GM19023 (cell line): Measurements from ENCODE around the gene PDE1C.
"Not testable (repeated sequence)": the region's sequence is repeated elsewhere in the genome, so short reads cannot be mapped to it uniquely, and the experiment has no call there.

ENCODE experiments used
- ATAC-seq: cut with Tn5 transposase; IDR thresholded peaks from one replicate; pipeline ENCODE4 v1.9.1; 2021; ENCODE audit warnings: mild to moderate bottlenecking, moderate library complexity; ENCODE audit not compliant: unreplicated experiment

The PDE1C gene

DNA sequence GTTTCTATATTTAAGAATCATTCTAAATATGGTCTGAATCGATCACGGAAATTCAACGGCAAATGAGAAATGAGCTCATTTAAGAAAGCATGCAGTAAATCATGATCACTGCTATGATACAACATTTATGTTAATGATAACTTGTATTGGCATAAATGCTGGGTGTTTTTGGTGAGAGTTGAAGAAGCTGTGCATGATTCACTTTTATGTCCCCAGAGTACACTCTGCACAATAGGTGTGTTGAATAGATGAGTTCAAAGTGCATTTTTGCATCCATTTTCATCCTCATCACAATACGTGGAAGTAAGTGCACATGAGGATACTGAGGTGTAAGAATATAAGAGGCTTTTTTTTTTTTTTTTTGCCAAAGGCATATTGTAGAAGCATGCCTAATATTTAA lies 213.9 kb downstream of the PDE1C start:
- no peak for ATAC-seq

DNA sequence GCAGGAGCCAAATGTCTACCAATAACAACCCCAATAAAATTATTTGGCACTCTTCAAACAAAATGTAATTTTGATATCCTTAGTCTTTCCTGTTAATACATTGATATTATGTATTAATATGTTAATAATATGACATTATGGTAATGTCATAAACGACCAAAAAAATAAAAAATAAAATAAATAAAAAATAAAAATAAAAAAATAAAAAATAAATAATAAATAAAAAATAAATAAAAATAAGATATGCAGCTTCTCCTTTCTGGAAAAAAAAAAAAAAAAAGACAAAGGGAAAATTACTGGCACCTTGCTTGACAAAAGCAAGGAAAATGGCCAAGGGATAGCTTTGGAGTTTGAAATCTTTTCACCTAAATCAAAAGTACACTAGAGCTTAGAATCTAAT lies 214.7 kb downstream of the PDE1C start:
- no peak for ATAC-seq

DNA sequence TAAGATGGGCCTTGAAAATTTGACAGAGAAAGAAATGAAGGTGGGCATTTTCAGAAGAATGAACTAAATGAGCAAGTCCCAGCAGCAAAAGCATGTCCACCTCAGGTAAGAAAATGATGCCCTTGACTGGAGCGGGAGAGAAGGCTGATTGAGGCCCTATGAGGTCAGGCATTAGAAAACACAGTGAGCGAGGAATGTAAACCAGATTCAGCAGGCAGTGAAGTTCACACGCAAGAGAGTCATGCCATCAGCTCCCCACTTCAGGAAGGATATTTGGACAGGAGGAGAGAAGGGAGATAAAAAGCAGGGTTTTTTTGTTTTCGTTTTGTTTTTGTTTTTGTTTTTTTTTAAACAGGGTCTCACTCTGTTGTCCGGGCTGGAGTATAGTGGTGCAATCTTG lies 216.8 kb downstream of the PDE1C start:
- no peak for ATAC-seq

DNA sequence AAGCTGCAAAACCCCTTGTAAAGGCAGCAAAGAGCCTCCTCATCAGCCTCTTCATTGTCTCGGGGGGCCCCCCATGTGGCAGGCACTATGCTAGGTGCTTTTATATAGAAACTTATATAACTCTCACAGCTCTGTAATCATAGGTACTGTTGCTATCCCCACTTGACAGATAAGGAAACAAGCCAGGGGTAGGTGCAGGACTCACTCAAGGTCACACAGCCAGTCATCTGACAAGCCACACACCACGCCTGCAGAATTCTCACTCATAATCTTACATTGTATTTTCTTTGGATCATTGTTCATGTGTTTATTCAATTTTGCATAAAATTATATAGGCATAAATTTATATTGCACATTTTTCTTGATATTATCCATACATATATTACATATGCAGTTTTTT lies 217.7 kb downstream of the PDE1C start:
- ATAC-seq, result no peak

DNA sequence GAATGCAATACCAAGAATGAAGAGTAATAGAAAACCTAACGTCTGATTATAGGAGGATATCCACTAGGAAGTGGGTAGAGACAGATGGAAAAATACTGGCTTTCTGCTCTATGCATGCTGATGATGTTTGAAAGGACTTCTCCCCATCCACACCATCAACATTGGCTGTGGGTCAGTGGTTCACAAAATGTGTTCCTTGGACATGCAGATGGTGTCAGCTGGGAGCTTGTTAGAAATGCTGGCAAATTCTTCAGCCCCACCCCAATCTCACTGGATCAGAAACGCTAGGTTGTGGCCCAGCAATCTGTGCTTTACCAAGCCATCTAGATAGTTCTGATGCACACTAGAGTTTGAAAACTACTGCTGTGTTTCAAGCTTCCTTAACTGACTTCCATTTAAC lies 219.1 kb downstream of the PDE1C start:
- no peak for ATAC-seq

DNA sequence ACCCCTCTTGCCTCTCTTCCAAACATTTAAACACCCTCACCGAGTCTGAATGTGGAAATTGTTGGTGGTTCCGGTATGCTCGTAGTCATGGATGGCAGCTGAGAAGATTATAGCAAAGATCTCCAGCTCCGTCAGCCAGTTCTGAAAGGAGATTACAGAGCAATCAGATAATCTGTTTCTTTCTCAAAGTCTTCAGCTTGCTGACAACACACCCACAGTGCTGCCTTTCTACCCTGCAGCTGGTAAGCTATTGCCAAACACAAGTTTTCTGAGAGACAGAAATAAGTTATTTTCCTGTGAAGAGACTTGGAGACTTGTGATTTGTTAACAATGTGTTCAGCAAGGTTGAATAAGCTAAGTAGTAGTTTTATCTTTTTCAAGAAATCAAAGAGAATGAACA lies 219.6 kb downstream of the PDE1C start:
- ATAC-seq, result no peak

DNA sequence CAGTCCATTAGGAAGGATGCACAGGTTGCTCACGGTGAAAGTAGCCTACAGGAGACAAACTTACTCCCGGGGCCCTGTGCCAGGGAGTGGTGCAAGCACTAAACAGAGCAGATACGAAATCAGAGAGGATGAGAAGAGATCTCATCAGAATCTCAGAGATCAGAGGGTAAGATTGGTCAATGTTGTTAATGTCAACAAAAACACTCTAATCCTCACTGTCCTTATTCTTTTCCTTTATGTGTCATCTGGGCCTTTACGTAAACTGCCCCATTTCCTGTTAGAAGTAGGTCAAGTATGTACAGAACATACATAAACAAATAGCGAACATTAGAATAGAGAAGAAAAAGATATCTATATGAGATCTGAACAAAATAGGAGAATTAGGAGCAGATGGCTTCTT lies 220.1 kb downstream of the PDE1C start:
- ATAC-seq, result no peak

DNA sequence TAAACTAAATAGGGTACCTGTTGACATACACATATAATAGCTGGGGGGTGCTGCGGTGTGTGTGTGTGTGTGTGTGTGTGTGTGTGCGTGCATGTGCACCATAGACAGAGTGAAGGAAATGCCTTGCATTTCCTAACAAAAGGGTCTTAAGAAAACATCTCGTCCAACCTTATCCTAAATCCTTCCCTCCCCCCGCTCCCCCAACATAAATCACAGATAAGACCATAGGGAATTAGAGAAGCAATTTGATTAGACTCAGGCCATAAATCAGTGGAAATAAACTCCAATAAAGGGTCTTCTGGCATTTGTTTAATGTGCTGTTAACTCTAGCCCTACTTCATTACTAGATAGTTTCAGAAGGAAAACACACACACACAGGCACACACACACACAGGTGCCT lies 234.7 kb downstream of the PDE1C start:
- ATAC-seq, result no peak

DNA sequence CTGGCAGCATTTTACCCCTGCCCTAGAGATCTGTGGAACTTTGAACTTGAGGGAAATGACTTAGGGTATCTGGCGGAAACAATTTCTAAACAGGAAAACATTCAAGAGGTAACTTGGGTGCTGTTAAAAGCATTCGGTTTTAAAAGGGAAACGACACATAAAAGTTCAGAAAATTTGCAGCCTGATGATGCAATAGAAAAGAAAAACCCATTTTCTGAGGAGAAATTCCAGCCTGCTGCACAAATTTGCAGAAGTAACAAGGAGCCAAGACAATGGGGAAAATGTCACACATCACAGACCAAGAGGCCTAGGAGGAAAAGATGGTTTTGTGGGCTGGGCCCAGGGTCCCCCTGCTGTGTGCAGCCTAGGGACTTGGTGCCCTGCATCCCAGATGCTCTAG lies 236.6 kb downstream of the PDE1C start:
- ATAC-seq, result not testable (repeated sequence)

DNA sequence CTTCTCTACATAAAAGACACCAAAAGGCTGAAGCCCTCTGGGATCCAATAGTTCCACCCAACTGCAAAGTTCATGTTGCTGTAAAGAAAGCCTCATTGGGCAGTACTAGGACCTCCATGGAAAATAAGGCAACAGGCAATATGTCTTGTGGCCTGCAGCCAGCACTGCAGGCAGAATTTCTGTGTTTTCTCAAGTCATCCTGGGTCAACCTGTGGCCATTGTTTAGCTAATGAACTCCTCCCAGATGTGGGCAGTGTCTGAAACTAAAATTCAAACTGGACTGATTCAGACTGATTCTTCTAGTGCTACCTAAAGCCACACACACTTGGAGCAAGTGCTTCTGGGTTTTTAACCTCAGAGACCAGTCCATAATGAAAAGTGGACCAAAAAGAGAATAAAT lies 241.7 kb downstream of the PDE1C start:
- ATAC-seq, result no peak

DNA sequence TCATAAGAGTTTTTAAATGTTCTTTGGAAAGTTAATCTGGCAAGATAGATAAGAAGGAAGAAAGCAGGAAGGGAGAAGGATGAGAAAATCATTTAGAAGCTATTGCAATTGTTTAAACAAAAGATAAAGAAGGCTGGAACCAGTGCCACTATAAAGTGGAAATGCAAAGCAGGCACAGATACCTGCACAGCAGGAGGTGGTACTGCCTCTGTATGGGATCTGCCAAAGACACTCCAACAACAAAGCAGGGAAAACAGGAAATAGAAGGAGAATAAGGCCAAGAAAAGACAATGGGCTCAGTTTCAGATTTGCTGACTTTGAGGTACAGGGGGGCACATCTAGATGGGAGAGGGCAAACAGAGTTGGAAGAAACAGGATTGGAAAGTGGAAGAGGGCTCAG lies 244.6 kb downstream of the PDE1C start:
- no peak for ATAC-seq

DNA sequence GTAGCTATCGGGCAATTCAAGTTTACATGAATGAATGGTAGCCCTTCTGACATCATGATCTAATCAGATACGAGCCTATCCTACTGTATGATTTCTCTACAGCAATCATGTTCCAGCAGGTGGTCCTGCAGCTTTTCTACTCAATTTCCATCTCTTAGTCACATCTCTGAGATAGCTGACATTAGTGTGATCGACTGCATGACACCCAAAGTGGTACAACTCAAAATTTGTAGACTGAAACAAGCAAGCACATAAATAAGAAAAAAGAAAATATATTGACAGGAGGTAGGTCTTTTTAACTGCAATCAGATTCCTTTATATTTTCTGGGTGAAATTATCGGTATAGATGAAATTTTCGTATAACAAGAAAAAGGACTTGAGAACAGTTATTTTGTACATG lies 251.2 kb downstream of the PDE1C start:
- no peak for ATAC-seq

DNA sequence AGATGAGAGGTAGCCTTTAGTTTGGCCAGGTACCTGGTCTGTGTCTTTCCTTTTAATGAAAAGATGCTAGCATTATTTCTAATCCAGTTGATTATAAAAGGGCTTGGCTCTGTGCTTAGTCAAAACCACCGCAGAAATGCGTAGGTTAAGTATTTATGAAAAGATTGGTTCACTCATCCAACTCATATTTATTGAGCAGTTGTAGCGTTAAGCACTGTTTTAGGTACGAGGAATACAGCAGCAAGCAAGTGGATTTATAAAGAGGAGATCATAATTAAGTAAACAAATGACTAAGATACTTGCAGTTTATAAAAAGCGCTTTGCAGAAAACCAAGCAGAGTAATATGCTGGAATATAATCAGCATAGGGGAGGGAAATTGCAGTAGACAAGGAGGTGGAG lies 253.4 kb downstream of the PDE1C start:
- ATAC-seq, result no peak

DNA sequence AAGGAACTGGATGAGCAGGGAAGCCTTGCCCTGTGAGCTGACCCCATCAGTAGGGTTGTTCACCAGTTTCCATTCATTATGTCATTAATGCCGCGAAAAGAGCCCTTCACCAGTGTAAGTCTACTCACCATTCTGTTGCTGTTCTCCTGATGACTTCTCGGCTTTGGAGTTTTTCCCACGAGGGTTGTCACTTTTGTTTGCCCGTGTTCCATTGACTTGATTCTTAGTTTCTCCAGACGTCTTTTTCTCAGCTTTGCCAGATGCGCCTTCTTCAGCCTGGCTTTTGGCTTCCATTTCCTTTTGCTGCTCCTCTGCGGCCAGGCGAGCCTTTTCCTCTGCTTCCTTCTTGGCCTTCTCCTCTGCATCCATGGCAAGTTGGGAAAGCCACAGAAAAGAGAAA lies 254.4 kb downstream of the PDE1C start:
- no peak for ATAC-seq

DNA sequence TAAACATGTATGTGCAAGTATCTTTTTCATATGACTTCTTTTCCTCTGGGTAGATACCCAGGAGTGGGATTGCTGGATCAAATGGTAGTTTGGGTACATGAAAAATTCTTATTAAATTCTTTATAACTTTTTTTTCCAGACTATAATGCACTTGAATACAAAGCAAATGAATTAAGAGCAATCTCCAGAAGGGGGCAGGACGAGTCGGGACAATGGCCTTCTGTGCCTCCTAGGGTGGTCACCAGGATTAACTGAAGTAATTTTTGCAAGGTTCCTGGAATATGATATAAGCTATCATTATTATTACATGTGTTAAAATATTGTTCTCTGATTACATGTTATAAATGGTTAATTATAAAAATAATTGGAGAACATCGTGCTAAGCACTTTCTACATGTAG lies 256.0 kb downstream of the PDE1C start:
- no peak for ATAC-seq

DNA sequence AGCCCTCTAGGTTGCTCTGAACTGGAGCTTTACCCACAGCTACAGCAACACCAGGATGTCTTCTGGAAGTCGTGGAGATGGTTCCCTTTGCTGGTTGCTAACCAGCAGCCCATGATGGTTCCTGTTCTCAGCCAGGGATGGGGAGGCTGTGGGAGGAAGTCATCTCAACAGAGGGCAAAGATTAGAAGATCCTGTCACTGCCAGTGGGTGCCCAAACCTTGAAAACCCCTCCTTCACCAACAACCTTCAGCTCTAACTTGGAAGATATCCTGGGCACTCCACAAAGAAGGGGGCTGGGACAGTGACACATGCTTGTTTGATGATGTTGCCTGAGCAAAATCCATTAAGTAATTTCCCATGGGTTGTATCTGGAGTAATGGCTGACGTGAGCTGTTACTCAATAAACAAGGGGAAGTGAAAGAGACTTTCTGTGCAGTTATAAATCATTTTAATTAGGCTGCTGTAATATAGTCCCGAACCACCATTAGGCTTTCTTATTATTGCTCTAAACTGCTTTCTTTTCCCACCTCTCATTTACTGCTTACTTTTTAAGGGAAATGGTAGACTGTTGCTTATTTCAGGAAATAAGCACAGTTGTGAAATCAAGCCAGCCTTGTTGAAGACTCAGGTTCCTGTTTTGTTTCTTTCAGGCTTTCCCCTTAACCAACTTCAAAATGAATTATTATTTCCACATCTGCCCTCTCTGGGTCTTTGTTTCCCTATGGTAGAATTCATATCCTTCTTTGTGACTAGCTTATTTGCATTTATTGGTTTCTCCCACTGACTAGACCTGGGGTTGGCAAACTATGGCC lies 258.4 kb downstream of the PDE1C start:
- ATAC-seq, result peak; percentile 54

DNA sequence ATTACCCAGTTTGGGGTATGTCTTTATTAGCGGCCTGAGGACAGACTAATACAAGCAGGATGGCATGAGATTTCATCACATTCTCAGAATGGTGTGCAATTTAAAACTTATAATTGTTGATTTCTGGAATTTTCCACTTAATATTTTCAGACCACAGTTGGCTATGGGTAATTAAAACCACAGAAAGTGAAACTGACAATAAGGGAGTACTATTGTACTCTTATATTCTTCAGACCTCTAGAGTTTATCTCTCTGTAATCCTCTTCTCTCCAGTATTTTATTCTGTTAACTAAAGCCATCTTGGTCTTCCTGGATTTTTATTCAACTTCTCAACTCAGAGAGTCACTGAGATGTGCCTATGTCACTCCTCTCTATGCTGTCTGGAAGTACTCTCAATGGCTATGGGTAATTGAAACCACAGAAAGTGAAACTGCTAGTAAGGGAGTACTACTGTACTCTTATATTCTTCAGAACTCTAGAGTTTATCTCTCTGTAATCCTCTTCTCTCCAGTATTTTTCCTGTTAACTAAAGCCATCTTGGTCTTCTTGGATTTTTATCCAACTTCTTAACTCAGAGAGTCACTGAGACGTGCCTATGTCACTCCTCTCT lies 264.9 kb downstream of the PDE1C start:
- peak; percentile 66 for ATAC-seq

DNA sequence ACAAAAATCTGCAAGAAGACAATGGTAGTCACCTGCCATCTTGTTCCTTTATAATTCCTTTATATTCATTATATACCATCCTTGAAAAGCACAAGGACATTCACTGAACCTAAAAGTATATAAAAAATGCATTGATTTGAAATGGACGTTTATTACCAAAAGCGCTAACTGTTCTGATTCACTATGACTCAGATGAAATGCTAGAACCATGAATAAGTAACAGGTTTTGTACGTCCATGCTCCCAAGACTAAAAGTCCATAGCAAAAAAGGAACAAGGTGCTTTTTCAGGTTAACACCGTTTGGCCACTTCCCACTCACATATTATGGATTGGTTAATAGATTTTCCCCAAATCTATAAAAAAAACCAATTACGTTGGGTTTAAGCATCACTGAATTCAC lies 273.8 kb downstream of the PDE1C start:
- ATAC-seq, result no peak

DNA sequence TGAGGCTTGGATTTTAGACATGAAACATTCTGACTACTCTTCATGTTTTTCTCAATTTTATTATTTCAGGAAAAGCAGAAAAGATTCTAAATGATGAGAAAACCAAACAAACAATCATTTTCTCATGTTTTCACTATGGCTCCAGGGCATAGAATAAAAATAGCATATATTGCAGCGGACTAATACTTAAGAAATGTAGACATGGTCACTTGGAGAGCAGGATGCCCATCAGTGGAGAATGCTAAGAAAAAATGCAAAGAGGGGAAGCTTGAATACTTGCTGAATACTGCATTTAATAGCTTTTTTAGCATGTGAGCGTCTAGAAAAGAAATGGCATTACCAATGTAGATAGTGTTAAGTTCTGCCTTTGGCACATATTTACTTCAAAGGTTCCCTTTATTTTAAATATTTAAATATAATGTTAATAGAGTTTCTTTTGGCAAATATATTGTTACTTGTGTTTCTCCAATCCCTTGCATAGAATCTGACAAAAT lies 275.3 kb downstream of the PDE1C start:
- no peak for ATAC-seq

DNA sequence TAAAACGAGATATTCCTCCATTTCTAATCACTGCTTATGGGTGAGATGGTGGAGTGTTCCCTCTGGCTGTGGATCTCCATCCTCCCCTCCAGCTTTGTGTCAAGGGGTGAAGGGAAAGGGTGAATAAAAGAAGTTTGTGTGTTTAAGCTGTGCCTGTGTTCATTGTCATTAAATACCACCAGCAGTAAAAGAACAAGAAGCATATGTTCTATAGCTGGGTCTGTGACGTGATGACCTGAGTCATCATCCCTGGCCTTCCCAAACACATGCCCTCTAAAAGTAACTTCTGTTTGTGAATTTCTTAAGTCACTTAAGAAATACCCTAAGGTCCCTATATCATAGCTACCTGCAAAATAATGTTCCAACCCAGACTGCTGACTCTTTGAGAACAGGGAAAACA lies 278.3 kb downstream of the PDE1C start:
- no peak for ATAC-seq

DNA sequence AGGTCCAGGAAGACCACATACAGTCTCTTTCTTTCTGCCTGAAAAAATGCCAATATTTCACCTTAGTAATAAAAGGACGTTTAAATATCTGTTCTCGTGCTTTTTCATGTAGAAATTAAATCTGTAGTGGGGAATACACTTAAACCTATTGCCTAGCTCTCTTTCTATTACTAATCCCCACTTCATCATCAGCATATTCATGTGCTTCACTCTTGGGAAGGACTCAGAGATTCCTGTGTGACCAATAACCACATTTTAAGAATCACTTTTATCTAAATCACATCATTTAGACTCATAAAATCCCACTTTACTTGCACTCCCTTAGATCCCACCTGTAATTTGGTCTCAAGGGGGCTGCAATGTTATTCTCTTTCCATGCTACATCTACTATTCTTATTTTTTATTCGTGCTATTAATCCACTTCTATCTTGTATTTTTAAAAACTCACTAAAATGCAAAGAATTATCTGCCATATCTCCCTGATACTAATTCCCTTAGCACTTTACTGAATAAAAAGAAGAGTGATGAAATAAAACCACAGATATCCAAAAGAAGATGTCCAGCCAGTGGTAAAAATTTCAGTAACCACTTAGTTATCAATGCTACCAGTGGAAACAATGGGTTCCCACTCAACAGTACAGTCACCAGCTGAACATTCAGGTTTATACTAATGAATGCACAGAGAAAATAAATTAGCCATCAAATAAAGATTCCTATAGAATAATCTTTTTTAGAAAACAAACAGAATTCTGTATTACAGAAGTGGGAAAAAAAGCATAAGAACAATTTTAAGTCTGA lies 281.1 kb downstream of the PDE1C start:
- no peak for ATAC-seq

DNA sequence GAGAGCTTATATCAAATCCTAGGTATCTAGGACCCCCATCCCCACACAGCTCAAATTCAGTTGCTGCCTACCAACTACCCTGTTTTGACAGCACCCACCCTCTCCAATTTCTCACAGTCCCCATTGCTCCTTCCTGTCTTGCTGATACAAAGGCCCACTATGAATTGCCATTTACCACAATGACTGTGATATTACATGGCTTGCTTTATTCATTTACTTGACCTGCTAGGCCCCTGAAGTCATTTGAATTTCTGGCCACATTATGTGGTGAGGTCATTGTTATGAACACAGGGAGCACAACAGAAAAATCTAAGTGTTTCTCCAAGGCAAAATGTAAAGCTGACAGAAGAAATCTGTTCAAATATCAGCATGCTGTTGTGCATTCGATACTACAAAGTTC lies 281.8 kb downstream of the PDE1C start:
- ATAC-seq, result no peak
